HL-60/S4 treated with phorbol 12-myristate 13-acetate at 8.2 ng/mL for 4 days and 3 days (cell line): ENCODE results near the gene TSC22D2.

Experiments
- in situ Hi-C: fragments of 300-500 bp; cut with MboI; formaldehyde crosslinking; loops from 2 replicates; pipeline ENCODE4 v1.15.0; 2022; ENCODE audit warnings: low sequenced_read_pairs

The TSC22D2 gene

DNA sequence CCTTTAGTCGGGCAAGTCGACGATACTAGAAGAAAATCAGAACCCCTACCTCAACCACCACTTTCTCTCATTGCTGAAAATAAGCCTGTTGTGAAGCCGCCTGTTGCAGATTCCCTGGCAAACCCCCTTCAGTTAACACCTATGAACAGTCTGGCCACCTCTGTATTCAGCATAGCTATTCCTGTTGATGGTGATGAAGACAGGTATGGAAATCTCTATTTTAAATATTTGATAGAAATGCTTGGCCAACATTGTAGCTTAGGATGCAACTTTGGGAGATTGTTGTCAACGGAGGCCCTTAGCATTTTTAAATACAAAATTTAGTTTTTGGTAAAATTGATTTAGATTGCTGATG is 3.0 kb downstream of the TSC22D2 start:
- in situ Hi-C loops = no loop called here

DNA sequence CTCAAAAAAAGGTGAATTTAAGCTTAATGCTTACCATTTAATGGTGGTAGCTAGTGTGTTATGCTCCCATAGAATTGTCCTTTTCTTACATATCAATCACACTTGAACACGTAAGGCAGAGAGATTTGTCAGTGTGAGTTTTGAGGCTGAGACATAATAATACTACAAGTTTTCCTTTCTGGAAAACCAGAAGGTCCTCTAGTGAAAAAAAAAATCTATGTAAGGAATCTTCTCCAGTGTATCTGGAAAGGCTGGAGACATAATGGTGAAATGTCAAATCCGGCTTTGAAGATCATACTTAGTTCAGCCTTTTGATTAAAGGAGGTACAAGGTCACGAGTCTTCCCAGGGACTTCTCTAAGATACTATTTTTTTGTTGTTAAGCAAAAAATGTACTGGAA is 3.4 kb downstream of the TSC22D2 start:
- in situ Hi-C loops = no loop called here

DNA sequence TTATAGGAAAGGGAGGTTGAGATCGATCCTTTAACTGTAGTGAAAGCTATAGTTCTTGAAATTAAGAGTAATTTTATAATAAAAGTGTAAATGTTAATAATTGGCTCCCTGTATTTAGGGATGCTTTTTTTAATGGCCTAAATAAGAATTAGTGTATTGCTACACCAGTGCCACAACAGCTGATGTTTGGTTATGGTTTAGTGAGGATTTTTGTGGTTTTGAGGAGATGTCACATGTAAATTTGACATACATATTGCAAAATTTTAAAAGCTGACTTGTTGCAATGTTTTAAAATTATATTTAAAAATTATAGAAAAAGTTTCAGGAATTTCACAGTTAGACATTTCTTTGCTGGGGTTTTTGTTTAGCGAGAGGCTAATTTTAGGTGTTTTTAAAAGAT is 3.9 kb downstream of the TSC22D2 start:
- in situ Hi-C loops = no loop called here

DNA sequence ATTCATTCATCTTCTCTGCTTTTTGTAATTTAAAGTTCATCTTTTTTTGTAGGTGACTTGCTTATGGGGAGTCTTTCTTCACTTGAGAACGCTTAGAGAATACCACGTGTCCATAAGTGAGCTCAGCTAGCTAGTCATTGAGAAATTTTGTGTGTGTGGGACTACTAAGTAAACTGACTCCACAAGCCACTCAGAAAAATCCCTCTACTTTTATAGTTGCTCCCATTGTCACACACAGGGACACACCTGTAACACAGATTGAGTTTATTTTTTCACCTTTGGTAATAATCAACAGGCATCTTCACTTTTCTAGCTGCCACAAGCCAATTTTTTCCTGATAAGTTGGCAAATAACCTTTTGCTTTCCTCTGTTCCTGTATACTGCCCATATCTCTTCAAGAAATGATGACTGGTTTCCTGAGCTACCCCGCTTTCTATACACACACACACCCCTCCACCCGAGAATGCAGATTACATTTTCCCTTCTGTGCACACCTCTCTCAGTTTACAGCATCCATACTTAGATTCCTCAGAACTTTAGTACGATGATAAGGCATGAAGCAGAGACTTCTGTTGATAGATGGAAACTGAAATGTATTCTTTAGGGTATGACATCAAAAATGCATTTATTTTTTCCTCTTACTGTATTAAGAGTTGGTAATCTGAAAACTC is 4.6 kb downstream of the TSC22D2 start:
- in situ Hi-C loops = no loop called here

DNA sequence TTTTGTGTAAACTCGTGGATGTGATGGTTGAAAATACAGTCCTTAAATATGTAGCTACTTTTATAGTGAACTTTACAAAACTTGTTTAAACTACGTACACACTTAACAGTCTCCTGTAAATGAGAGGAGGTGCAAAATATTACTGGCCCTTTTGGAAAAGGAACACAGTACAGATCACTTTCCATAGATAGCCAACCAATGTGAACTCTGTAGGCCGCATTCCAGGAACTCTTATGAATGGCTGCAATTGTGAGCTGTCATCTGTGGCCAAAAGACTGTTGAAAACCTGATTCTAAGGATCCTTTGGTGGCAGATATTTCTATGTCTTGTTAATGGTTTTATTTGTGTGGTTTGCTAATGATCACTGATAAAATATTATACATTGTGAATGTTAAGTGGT is 6.2 kb downstream of the TSC22D2 start:
- in situ Hi-C loops = no loop called here

DNA sequence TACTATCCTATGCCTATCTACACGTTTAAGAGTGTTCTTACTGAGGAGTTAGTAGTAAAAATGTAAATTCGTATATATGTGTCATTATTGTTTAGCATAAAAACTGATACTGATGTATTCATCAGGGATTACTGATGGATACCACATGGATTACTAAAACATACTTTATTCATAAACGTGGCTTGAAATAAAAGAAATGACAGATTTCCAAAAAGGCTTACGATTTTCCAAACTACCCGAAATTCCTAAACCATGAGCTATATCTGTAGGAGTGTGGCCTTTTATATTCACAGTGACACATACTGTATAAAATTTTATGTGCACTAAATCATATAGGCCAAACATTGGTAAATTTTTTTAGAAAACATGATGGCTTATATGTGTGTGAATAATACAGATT is 6.9 kb downstream of the TSC22D2 start:
- in situ Hi-C loops = no loop called here

DNA sequence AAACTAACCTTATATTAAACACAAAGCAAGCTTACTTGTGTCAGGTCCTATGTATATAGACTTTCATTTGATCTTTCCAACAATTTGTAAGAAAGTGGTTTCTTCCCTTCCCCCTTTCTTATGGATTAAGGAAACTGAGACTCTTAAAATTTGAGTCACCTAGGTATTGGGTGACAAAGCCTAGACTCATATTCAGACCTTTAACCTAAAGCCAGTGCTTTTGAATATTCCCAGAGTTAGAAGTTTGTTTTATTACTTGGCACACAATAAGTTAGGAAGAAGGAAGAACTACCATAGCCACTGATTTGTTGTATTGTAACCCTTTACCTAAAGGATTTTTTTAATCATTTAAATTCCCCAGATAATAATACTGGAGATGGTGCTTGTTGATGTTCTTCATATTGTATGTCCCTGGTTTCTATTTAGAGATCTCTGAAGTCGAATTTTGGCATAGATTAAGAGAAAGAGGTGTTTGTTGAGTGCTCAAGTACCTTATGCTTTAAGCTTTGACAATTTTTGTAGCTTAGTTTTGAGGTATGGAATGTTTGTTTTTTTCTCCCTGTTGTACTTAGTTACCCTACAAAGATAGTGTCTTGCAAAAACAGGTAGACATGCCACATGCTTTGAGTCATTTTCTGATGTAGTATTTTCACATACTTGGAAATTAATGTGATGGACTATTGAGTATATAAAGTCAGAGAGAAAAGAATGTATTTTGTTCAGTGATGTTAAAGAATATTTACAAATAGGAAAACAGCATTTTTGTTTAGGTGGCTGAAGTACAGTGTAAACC is 11.2 kb downstream of the TSC22D2 start:
- in situ Hi-C loops = no loop called here

DNA sequence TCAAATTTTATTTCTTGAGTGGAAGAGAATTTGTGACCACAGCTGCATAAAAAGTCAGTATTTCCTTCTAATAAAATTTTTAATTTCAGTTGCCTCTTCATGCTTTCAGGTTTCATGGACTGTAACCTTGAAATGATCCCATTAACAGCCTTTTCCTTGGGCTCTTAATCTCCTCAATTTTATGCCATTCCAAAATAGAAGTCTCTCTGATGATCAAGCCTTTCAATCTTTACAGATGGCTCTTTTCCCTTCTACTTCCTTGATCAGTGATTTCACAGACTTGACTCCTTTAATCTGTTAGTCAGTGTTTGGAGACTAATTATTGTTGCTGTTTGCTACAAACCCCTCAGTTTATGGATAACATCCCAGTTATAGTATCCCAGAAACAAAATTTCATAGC is 11.9 kb downstream of the TSC22D2 start:
- in situ Hi-C loops = no loop called here

DNA sequence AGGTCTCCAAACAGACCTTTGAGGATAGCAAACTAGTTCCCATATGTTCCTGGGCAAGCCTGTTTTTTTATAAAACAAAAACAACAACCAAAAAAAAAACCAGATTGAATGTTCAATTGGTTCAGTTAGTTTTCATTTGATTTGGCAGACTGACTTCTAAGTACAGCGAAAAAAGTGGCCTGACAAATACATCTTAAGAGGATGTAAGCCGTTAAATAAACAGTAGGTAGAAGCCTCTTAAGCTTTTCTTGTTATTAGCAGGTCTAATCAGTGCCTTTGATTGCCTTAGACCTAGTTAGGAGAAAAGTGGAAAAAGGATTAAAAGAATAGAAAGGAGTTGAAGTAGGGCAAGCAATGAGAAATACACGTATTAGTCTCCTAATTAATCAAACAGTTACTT is 13.2 kb downstream of the TSC22D2 start:
- in situ Hi-C loops = no loop called here

DNA sequence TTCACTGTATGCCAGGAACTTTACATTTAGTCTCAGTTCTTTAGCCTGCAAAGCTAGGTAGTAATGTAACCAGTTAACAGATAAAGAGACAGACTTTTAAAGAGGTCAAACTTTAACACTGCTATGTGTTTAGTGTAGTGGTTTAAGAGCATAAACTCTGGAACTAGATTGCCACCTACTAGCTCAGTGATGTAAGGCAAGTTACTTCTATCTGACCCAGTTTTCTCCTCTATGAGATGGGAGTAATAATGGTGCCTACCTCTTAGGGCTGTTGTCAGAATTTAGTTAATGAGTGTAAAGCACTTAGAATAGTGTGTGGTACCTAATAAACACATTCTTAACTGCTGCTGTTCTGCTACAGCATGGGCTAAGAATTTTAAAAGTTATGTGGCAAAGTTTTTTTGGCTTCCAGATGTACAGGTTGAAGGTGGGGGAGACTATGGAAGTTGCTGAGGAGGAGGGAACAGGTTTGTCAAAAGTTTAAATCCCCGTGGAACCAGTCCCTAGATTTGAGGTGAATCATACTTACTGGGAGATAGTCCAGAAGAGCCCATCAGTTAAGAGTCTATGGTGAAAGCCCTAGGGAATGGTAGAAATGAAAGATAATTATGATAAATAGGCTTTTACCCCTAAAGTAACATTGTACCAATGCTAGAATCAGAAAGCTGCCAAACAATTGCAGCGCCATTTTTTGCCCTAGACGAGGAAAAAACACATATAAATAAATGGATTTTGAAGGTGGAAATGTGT is 13.9 kb downstream of the TSC22D2 start:
- in situ Hi-C loops = no loop called here

DNA sequence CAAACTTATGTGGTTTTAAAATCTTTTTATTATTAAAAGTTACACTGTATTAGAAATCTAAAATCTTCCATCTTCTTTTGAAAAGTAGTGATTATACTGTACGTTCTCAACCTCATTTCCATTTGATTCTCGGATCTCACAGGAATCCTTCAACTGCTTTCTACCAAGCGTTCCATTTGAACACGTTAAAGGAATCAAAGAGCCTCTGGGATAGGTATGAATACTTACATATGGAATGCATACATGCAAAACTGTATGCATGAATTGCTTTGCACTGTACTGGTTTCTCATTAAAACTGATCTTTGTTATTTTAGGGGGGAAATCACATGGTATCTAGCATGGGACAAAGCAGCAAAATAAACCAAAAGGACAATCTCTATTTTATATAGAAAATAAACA is 14.8 kb downstream of the TSC22D2 start:
- in situ Hi-C loops = no loop called here

DNA sequence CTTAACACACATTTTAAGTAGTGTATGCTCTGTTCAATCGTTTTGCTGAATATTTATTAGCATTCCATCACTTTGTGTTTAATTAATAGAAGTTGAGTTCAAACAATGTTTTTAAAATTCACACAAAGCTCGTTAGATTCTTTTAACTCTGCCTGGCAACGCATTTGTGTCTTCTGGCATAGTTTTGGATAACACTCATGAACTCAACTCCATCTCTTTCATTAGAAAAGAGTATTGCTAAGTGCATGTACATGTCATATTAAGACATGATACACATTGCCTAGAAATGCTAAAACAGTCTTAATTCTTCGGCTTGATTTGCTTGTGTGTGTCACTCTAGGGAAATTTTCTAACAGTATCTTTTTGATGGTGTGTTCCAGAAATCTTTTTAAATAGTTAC is 15.7 kb downstream of the TSC22D2 start:
- in situ Hi-C loops = no loop called here

DNA sequence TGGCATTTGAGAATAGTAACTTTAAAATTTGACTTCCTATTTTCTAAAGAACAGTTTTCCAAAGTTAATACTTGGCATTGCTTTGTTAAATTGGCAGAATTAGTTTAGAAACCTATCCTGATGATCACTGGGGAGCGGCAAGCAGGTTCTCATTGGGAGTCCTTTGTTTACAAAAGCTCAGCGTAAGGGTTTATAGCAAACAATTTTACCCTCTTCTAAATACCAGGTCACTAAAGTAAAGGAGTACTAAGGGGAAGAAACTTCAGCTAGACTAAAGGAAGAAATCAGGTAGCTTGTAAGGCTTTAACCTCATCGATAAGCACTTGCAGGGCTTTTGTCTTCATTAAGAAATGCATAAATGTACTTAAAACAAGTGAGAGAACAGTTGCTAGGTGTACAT is 18.2 kb downstream of the TSC22D2 start:
- in situ Hi-C loops = no loop called here

DNA sequence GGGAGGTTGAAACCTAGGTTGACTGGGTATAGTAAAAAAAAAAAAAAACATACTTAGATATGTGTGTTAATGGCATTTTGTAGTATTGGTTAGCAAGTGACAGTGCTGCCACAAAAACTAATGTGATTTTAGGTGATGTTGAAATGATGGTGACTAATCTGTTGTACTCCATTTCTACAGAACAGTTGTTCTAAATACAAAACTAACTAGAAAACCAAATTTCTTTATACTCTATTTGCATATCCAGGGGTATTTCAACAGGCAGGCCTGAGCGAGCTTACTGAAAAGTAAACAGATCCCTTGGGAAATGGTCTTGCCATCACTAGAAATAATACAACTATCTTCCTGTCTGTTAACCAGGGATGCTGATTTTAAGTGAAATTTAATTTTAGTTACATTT is 20.5 kb downstream of the TSC22D2 start:
- in situ Hi-C loops = no loop called here

DNA sequence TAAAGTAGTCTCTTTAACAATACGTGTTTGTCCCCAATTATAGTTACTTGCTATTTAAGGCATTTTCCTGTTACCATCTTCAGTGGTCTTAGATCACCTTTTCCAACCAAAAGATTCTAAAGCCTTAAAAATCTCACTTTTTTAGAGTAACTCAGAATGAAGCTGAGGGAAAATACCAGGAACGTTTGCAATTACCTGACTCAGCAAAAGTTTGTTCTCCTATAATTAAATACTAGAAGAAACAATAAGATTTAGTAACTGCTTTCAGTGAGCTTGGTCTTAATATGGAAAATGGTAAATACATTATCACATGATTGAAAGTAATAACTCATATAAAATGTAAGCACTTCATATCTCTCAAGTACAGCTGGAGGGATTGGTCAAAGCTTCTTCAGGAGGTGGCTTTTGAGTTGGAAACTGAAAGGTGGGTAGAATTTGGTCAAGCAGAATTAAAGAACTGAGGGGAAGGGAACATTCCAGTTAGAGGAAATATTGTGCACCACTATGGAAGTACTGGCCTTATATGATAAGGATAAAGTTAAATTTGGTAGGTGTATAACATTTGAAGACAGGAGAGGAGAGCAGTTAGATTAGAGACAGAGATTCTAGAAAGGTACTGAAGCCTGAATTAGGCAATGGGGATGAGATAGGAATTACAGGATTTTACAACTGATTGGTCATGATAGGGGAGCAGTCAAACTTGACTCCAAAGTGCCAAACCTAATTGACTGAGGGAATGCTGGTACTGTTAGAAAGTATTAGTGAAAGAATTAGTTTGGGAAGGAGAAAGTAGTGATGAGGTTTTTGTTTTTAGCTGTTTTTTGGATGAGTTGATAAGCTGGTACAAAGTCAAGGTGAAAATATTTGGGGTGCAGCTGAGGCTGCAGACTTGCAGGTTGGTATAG is 21.9 kb downstream of the TSC22D2 start:
- in situ Hi-C loops = no loop called here

DNA sequence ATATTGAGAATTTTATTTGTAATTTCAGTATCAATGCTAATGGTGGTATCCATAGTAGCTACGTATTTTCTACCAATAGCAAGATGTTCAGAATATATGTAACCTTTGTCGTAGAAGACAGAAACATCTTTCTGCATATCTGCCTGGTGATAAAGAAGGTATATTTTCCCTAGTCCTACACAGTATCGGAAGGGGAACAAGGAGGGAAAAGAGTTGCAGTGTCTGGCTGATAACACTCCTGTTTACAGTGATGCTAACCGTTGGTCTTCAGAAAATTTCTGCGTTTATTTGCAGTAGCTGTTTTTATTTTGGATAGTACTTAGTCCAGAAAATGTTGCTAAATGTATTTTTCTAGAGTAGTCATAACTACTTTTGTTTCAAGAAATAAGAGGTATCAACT is 25.2 kb downstream of the TSC22D2 start:
- in situ Hi-C loops = no loop called here

DNA sequence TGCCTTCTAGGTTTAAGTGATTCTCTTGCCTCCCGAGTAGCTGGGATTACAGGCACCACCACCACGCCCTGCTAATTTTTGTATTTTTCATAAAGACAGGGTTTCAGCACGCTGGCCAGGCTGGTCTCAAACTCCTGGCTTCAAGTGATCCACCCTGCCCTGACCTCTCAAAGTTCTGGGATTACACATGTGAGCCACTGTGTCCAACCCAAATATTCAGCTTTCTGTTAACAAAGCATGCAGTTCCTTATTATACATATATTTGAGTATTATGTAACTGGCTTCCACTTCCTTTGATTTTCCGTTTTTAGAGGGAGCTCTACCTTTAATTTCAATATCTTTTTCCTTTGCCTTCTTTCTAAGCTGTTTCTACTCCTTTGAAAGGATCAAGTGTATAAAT is 26.1 kb downstream of the TSC22D2 start:
- in situ Hi-C loops = no loop called here

DNA sequence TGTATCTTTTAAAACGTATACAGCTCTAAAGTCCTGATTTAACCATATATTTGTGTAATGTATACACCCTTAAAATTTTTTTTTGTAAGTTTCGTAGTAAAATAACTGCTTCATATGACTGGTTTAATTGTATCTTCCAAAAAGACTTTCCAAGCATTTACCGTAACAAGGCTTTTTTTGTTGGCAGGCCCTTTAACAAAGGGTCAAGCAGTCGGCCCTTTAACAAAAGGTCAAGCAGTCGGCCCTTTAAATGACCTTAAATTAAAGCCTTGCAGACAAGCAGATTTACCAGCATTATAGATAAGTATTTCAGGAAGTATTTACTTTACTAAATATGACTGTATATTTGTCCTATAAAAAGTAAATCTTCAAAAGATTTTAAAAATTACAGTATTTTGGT is 28.1 kb downstream of the TSC22D2 start:
- in situ Hi-C loops = no loop called here

DNA sequence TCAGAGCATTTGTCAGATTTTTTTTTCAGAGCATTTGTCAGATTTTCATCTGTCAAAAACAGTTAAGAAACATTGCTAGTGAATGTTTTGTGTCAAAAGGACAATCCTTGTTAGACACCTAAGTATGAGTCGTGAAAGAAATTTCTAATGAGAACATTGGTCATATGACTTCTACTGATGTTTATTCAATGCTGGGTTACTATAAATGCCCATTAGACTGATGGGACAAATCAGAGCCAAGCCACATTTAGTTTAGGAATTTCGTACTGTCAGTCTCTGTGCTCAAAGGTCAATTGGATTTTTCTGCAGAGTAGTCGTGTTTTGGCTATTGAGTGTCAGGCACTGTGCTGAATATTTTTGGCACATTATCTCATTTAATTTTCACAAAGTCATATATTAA is 31.6 kb downstream of the TSC22D2 start:
- in situ Hi-C loops = no loop called here

DNA sequence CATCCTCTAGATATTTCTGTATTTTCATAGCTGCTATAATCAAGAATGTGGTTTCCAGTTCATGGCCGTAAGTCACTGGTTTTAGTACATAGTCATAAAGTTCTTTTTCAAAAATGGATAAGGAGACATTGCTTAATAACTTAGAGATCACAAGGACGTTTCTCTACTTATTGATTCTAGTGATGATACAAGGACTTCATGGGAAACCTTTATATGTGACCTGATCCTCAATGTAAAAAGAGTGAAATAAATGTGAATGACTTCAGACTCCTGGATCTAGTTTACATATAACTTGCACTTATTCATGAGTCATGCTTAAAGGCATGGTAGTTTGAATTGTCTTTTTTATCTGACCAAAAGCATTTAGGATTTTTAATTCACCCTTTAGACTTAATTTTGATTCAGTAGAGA is 35.2 kb downstream of the TSC22D2 start:
- in situ Hi-C loops = no loop called here

DNA sequence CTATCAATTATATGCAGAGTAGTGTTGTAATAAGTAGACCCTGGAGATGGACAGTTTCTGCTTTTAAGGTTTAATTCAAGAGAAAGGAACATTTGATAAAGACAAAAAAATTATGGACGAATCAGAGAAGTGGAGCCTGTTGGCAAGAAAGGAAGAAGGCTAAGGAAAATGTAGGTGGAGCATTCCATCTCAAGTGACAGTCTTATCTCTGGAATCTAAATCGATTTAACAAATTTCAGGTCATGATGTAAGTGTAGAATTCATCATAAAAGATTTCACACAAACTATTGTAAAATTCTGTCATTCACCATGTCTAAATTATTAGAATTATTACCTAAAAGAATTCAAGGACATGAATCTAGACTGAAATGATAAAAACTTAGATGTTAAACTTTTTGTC is 36.3 kb downstream of the TSC22D2 start:
- in situ Hi-C loops = no loop called here
